ENCODE data around the gene SLCO1A2.

DNA sequence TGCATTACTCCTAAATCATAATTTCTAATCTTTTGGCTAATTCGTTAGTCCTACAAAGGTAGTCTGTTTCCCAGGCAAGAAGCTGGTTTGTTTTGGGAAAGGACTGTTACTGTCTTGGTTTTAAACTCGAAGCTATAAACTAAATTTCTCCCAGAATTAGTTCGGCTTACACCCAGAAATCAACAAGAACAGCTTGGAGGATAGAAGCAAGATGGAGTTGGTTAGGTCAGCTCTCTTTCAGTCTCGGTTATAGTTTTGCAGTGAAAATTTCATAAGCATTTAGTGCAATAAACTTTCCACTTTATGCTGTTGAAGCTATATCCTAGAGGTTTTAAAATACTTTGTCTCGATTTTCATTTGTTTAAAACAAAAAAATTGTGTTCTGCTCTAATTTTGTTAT is 100.3 kb downstream of the SLCO1A2 start:
- TF ChIP-seq, protein P1, sequence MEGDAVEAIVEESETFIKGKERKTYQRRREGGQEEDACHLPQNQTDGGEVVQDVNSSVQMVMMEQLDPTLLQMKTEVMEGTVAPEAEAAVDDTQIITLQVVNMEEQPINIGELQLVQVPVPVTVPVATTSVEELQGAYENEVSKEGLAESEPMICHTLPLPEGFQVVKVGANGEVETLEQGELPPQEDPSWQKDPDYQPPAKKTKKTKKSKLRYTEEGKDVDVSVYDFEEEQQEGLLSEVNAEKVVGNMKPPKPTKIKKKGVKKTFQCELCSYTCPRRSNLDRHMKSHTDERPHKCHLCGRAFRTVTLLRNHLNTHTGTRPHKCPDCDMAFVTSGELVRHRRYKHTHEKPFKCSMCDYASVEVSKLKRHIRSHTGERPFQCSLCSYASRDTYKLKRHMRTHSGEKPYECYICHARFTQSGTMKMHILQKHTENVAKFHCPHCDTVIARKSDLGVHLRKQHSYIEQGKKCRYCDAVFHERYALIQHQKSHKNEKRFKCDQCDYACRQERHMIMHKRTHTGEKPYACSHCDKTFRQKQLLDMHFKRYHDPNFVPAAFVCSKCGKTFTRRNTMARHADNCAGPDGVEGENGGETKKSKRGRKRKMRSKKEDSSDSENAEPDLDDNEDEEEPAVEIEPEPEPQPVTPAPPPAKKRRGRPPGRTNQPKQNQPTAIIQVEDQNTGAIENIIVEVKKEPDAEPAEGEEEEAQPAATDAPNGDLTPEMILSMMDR (IDR thresholded peaks at IDR 0.05), result no peak
- no peak for TF ChIP-seq EZH2 (IDR thresholded peaks at IDR 0.05)

Measured in neural progenitor cell (in vitro differentiated cells).